Loucy (cell line): ENCODE results near the gene TRUB2.

ENCODE experiments used
- H2AFZ ChIP-seq: fragments of 200-600 bp; sonication (generic); 2 replicates; pipeline ENCODE4 v1.6.0; 2016; ENCODE audit warnings: antibody characterized with exemption, mild to moderate bottlenecking, low read length, moderate library complexity
- H3F3A ChIP-seq: fragments of 200-600 bp; 2 replicates; pipeline ENCODE4 v1.6.0; 2016; ENCODE audit warnings: antibody characterized with exemption, low read depth, mild to moderate bottlenecking
- H3K27me3 ChIP-seq: fragments of 200-600 bp; sonication (generic); 2 replicates; pipeline ENCODE4 v1.6.1; 2014; ENCODE audit warnings: low read length, mild to moderate bottlenecking; ENCODE audit not compliant: insufficient read depth, poor library complexity, severe bottlenecking
- H3K36me3 ChIP-seq: fragments of 200-600 bp; sonication (generic); 2 replicates; pipeline ENCODE4 v1.6.1; 2016; ENCODE audit warnings: low read length; ENCODE audit not compliant: insufficient read depth
- H3K4me1 ChIP-seq: fragments of 200-600 bp; sonication (generic); 2 replicates; pipeline ENCODE4 v1.5.1; 2014; ENCODE audit warnings: low read length, mild to moderate bottlenecking; ENCODE audit not compliant: insufficient read depth, poor library complexity, severe bottlenecking
- H3K4me2 ChIP-seq: fragments of 200-600 bp; sonication (generic); 2 replicates; pipeline ENCODE4 v1.6.0; 2014; ENCODE audit warnings: antibody characterized with exemption, low read length, low read depth, mild to moderate bottlenecking; ENCODE audit not compliant: poor library complexity, severe bottlenecking
- H3K4me3 ChIP-seq: fragments of 200-600 bp; sonication (generic); 2 replicates; pipeline ENCODE4 v1.5.1; 2014; ENCODE audit warnings: low read length, mild to moderate bottlenecking, mixed read lengths; ENCODE audit not compliant: poor library complexity, severe bottlenecking
- H3K79me2 ChIP-seq: fragments of 200-600 bp; sonication (generic); 2 replicates; pipeline ENCODE4 v1.6.1; 2014; ENCODE audit warnings: low read length; ENCODE audit not compliant: insufficient read depth
- H3K9ac ChIP-seq: fragments of 200-600 bp; sonication (generic); 2 replicates; pipeline ENCODE4 v1.6.0; 2014; ENCODE audit warnings: mild to moderate bottlenecking, low read depth, low read length, moderate library complexity; ENCODE audit not compliant: poor library complexity, severe bottlenecking
- H3K9me2 ChIP-seq: fragments of 200-600 bp; sonication (generic); replicated peaks from 2 replicates; pipeline ENCODE4 v1.6.1; 2016; ENCODE audit warnings: low read depth, low read length, mixed read lengths
- H3K9me3 ChIP-seq: fragments of 200-600 bp; sonication (generic); 2 replicates; pipeline ENCODE4 v1.6.1; 2014; ENCODE audit warnings: mild to moderate bottlenecking, antibody characterized with exemption, low read length, low read depth; ENCODE audit not compliant: insufficient read depth
- H4K20me1 ChIP-seq: fragments of 200-600 bp; sonication (generic); 2 replicates; pipeline ENCODE4 v1.6.0; 2014; ENCODE audit warnings: antibody characterized with exemption, low read length, mild to moderate bottlenecking; ENCODE audit not compliant: insufficient read depth, poor library complexity, severe bottlenecking
- EZH2phosphoT487 ChIP-seq: fragments of 200-600 bp; IDR thresholded peaks from 2 replicates; pipeline ENCODE4 v1.6.1; 2018; ENCODE audit warnings: antibody characterized with exemption, mild to moderate bottlenecking, moderate library complexity, borderline replicate concordance
- TF ChIP-seq, protein P1 (sequence below): fragments of 200-600 bp; sonication (generic); conservative IDR thresholded peaks from 2 replicates; pipeline ENCODE4 v1.5.1; 2014; ENCODE audit warnings: mild to moderate bottlenecking, antibody characterized with exemption, low read length

TRUB2 gene

DNA sequence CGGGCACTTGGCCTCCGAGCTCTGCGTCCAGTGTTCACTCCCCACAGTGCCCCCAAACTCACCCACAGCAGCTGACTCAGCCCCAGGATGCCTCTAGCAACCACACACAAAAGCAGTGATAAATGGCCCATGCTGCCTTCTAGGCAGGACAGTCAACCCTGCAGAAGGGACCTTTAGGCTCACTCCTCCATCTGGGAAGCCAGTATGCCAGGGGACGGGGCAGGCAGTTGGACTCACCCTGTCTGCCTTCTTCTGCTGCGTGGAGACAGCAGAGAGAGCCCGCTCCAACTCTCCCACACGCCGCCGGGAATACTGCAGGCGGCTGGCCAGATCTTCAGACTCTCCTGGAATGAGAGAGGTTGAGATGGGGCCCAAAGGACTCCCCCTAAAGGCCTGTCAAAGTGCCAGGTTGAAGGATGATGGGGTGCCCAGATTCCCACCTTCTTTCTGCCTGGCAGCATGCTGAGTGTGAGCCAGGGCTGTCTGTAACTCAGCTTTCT, 56.8 kb downstream of the TRUB2 start:
- H3K9ac ChIP-seq: no peak overlapping the region
- H3K36me3 ChIP-seq: no peaks in the 10 kb centered on the region; the same call in 1 of the 2 replicates
- H3K79me2 ChIP-seq: no peaks in the 10 kb centered on the region
- no peak overlapping the region for H2AFZ ChIP-seq
- TF ChIP-seq, protein P1, sequence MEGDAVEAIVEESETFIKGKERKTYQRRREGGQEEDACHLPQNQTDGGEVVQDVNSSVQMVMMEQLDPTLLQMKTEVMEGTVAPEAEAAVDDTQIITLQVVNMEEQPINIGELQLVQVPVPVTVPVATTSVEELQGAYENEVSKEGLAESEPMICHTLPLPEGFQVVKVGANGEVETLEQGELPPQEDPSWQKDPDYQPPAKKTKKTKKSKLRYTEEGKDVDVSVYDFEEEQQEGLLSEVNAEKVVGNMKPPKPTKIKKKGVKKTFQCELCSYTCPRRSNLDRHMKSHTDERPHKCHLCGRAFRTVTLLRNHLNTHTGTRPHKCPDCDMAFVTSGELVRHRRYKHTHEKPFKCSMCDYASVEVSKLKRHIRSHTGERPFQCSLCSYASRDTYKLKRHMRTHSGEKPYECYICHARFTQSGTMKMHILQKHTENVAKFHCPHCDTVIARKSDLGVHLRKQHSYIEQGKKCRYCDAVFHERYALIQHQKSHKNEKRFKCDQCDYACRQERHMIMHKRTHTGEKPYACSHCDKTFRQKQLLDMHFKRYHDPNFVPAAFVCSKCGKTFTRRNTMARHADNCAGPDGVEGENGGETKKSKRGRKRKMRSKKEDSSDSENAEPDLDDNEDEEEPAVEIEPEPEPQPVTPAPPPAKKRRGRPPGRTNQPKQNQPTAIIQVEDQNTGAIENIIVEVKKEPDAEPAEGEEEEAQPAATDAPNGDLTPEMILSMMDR: no peak
- no peak for TF ChIP-seq EZH2phosphoT487
- no peaks in the 10 kb centered on the region for H3K9me2 ChIP-seq
- no peaks in the 10 kb centered on the region for H4K20me1 ChIP-seq
- no peaks in the 10 kb centered on the region for H3K27me3 ChIP-seq
- H3K4me1 ChIP-seq: no peaks in the 10 kb centered on the region
- H3K4me2 ChIP-seq: no peak overlapping the region
- H3K9me3 ChIP-seq: no peaks in the 10 kb centered on the region
- no peak overlapping the region for H3K4me3 ChIP-seq
- H3F3A ChIP-seq: no peaks in the 10 kb centered on the region

- no peak overlapping the region for H3K4me3 ChIP-seq
- no peak for TF ChIP-seq EZH2phosphoT487
- TF ChIP-seq, protein P1: no peak
- H2AFZ ChIP-seq: no peak overlapping the region
- H3K9me2 ChIP-seq: no peaks in the 10 kb centered on the region
- no peaks in the 10 kb centered on the region for H3K79me2 ChIP-seq
- no peak overlapping the region for H3K9ac ChIP-seq
- no peaks in the 10 kb centered on the region for H4K20me1 ChIP-seq
- no peaks in the 10 kb centered on the region for H3K4me1 ChIP-seq
- no peaks in the 10 kb centered on the region for H3K9me3 ChIP-seq
- peaks cover 6% of the 10 kb centered on the region; the same call in 1 of the 2 replicates for H3K36me3 ChIP-seq
- no peaks in the 10 kb centered on the region for H3K27me3 ChIP-seq
- H3F3A ChIP-seq: no peaks in the 10 kb centered on the region
- H3K4me2 ChIP-seq: no peak overlapping the region
Observed at GRCh38 chr9:128262687-128263086, 59.6 kb downstream of the TRUB2 start.

- Histone ChIP-seq H3K9me2 (no peaks in the 10 kb centered on the region), H4K20me1 (no peaks in the 10 kb centered on the region), H3K4me3 (no peak overlapping the region), H2AFZ (no peak overlapping the region), H3K79me2 (no peaks in the 10 kb centered on the region), H3F3A (no peaks in the 10 kb centered on the region), H3K4me1 (no peaks in the 10 kb centered on the region), H3K9me3 (no peaks in the 10 kb centered on the region), H3K9ac (no peak overlapping the region), H3K36me3 (peaks cover 9% of the 10 kb centered on the region; the same call in 1 of the 2 replicates), H3K4me2 (no peak overlapping the region), H3K27me3 (no peaks in the 10 kb centered on the region)
- TF ChIP-seq, protein P1: no peak
- no peak for TF ChIP-seq EZH2phosphoT487
Observed at GRCh38 chr9:128260340-128260739, 61.9 kb downstream of the TRUB2 start.
